Astrocyte (in vitro differentiated cells and primary cell): ENCODE measurements around the gene TMEM98.

ENCODE experiments used
- EZH2 ChIP-seq: IDR thresholded peaks from 2 replicates; pipeline ENCODE4 v1.6.1; 2012; ENCODE audit warnings: mild to moderate bottlenecking, low read length, inconsistent platforms; ENCODE audit not compliant: insufficient read depth
- TF ChIP-seq, protein P1 (sequence below): IDR thresholded peaks from 2 replicates; pipeline ENCODE4 v1.5.1; 2011; ENCODE audit warnings: low read depth, mild to moderate bottlenecking, inconsistent platforms, low read length, moderate library complexity; ENCODE audit not compliant: insufficient read depth

GRCh38 chr17:32976131-32976530 lies 48.2 kb downstream of the TMEM98 start:
- no peak for TF ChIP-seq EZH2
- TF ChIP-seq, protein P1, sequence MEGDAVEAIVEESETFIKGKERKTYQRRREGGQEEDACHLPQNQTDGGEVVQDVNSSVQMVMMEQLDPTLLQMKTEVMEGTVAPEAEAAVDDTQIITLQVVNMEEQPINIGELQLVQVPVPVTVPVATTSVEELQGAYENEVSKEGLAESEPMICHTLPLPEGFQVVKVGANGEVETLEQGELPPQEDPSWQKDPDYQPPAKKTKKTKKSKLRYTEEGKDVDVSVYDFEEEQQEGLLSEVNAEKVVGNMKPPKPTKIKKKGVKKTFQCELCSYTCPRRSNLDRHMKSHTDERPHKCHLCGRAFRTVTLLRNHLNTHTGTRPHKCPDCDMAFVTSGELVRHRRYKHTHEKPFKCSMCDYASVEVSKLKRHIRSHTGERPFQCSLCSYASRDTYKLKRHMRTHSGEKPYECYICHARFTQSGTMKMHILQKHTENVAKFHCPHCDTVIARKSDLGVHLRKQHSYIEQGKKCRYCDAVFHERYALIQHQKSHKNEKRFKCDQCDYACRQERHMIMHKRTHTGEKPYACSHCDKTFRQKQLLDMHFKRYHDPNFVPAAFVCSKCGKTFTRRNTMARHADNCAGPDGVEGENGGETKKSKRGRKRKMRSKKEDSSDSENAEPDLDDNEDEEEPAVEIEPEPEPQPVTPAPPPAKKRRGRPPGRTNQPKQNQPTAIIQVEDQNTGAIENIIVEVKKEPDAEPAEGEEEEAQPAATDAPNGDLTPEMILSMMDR: no peak
